ENCODE data around the gene HINT1. TPM values are rescaled to one million over a fixed set of nuclear protein-coding genes. Genes with fewer than 3 reads are reported as not detected.

Gene HINT1
- total and polyA plus RNA-seq, 12 donors, result 53.8 to 279 (median 130) TPM

DNA sequence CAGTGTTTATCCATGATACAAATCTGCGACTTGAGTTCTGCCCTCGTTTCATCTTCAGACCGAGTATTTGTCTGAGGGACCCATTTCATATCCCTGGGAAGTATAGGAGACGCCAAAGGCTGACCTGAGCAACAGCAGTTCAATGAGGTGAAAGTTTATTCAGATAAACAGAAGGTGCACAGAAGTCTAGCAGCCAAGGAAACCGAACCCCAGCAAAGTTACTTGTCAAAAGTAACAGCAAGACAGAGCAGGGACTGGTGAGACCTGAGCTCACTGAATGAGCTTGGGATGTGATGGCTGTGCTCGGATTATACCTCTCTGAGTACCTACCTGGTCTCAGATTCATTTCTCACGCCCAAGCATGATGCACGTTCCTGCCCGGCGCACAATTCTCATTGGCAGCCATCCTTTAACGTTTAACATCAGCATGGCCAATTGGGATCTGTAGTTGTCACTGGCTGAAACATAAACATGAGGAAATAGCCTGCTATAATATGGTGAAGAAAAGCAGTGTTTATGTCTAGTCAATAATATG lies 6.3 kb upstream of the HINT1 start:
- peak overlapping the region in 9 of 10 donors; percentile 59 to 88 (median 82) for H3K27ac ChIP-seq
- H3K36me3 ChIP-seq, result no peaks in the 10 kb centered on the region
- H3K27me3 ChIP-seq, result no peaks in the 10 kb centered on the region
- DNase-seq, result no peak
- no peaks in the 10 kb centered on the region for H3K9me3 ChIP-seq
- peak overlapping the region; percentile 39 to 81 (median 73) for H3K4me3 ChIP-seq
- peak in 1 of 8 donors; percentile 0 for ATAC-seq
- H3K4me1 ChIP-seq, result peaks cover 5 to 22% (median 18%) of the 10 kb centered on the region in 9 donors
- 4 to 8% methylated on average over 11 of the region's 11 CpGs for WGBS, 2 donors
- intact Hi-C loops (cut with DNase I), result loop anchor here in 4 of 10 donors (5.0 kb wide), 2 partner anchors 91 to 246 kb away; partner anchors contain the start of gene CDC42SE2 (in 2 of the 4)
- TF ChIP-seq, protein P1, sequence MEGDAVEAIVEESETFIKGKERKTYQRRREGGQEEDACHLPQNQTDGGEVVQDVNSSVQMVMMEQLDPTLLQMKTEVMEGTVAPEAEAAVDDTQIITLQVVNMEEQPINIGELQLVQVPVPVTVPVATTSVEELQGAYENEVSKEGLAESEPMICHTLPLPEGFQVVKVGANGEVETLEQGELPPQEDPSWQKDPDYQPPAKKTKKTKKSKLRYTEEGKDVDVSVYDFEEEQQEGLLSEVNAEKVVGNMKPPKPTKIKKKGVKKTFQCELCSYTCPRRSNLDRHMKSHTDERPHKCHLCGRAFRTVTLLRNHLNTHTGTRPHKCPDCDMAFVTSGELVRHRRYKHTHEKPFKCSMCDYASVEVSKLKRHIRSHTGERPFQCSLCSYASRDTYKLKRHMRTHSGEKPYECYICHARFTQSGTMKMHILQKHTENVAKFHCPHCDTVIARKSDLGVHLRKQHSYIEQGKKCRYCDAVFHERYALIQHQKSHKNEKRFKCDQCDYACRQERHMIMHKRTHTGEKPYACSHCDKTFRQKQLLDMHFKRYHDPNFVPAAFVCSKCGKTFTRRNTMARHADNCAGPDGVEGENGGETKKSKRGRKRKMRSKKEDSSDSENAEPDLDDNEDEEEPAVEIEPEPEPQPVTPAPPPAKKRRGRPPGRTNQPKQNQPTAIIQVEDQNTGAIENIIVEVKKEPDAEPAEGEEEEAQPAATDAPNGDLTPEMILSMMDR (IDR thresholded peaks at IDR 0.05), result no peak

DNA sequence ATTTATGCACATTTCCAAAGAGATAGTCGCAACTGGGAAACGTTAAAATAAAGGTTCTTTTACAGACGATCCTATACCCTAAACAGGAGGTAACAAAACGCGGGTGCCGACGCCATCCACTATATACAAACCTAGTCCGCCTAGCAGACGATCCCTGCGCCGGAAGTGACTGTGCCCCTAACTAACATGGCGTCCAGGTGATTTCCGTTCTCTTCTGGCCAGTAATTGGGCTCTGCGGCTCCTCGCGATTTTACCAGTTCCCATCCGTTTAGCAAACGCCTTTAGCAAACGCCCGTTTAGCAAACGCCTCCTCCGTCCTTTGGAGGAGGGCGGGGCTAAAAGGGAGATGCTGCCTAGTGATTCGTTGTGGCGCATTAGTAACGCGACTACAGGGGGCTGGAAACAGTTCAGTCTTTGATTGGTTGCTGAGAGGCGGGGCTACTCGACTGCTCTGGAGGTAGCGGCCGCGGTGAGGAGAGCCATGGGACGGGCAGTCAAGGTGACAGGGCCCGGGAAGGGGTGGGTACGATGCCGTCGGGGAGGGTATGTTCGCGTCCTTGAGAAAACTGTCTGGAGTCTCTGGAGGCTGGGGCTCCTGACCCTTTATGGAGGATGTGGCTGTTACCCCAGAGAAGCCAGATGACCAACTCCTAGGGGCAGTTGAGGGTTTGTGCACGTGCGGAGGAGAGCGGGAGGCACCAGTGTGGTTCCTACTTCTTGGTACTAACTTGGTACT lies 5.7 kb upstream of the HINT1 start, which contains the start of gene LYRM7:
LYRM7 (plus strand) TSS at position 405 of the 736 bp plus-strand sequence; CDS start at position 482, 77 bp downstream.
- intact Hi-C loops (cut with DNase I), result loop anchor here in 4 of 10 donors (5.0 kb wide), 2 partner anchors 92 to 247 kb away; partner anchors contain the start of gene CDC42SE2 (in 2 of the 4)
- DNase-seq (peak; percentile 89 to 98), ATAC-seq (peak; percentile 99 to 100 (median 99))
- TF ChIP-seq, protein P1 (IDR thresholded peaks at IDR 0.05), result peak in 1 of 9 donors; percentile 17
- Histone ChIP-seq H3K27me3 (no peaks in the 10 kb centered on the region), H3K27ac (peak within 1 kb of the TSS in 9 of 10 donors; percentile 62 to 88 (median 82)), H3K9me3 (no peaks in the 10 kb centered on the region), H3K4me1 (peaks cover 5 to 24% (median 20%) of the 10 kb centered on the region in 9 donors), H3K4me3 (peak within 1 kb of the TSS; percentile 39 to 81 (median 73)), H3K36me3 (no peaks in the 10 kb centered on the region)
- whole genome bisulfite sequencing, 2 donors, result 0% methylated on average over 42 of the region's 42 CpGs

DNA sequence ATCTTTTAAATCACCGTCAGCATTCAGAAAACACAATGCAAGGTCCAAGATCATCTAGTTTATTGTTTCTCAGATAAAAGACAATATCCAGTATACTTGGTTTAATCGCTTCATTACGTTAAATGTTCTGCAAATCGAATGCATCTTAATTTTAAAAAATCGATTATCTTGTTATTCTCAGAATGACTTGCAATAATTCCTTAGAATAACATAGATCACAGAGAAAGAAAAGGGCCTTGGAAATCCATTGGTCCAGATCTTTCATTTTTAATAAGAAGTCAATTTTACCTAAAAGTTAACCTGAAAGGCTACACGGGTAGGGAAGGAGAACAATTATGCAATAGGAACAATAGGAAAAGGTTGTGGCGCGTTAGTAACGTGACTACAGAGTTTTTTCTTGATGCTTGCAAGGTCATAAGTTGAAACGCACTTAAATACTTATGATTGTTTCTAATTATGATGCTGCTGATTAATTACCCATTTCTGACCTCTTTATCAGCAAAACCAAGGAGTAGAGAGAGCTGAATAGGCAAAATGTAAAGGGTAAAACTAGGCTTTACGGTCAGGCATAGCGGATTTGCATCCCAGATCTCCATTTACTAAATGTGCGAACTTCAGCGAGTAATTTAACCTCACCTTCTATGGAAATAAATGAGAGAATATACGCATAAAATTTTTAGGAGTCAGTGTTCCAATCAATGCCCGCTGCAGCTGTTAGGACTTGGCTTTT lies 4.9 kb upstream of the HINT1 start:
- 37 to 38% methylated on average over 16 of the region's 16 CpGs for WGBS, 2 donors
- intact Hi-C loops (cut with DNase I), result loop anchor here in 8 of 10 donors (5.0 to 10.0 kb wide), 7 partner anchors 92 to 247 kb away; partner anchors contain the start of gene CDC42SE2 (in 5 of the 8)
- peaks cover 5 to 28% (median 25%) of the 10 kb centered on the region in 9 donors for H3K4me1 ChIP-seq

More for the DNA sequence above, 4.9 kb upstream of the HINT1 start:
- H3K27ac ChIP-seq, result peak overlapping the region in 9 of 10 donors; percentile 41 to 88 (median 80)
- H3K27me3 ChIP-seq, result no peaks in the 10 kb centered on the region
- DNase-seq (no peak), ATAC-seq (no peak)
- TF ChIP-seq, protein P1 (IDR thresholded peaks at IDR 0.05), result no peak
- no peaks in the 10 kb centered on the region for H3K9me3 ChIP-seq
- H3K36me3 ChIP-seq, result no peaks in the 10 kb centered on the region
- H3K4me3 ChIP-seq, result peak overlapping the region; percentile 23 to 81 (median 73)
